Endothelial cell of umbilical vein (primary cell): ENCODE results near the gene HDAC5. TPM values are rescaled to one million over a fixed set of nuclear protein-coding genes. Genes with fewer than 3 reads are reported as not detected.

ENCODE experiments used
- BruUV-seq: library from RNA; stranded (reverse); fragments of 400-500 nt; replicated peaks from 2 replicates; lab custom pipeline; 2021; lab: Mats Ljungman, UMichigan
- CTCF ChIA-PET: fragments of 300-600, 350-600 bp; sonication (Branson Sonifier 250); formaldehyde crosslinking; loops from one replicate; lab custom pipeline; 2021; ENCODE audit warnings: antibody characterized with exemption, inconsistent platforms; lab: Charles Lee
- POLR2A ChIA-PET: fragments of 300-600, 350-600 bp; sonication (Branson Sonifier 250); formaldehyde crosslinking; loops from one replicate; lab custom pipeline; 2021; ENCODE audit warnings: antibody characterized with exemption, inconsistent platforms; lab: Charles Lee
- DNase-seq: peaks from one replicate; pipeline ENCODE4 v3.0.0-alpha.2; 2011; ENCODE audit warnings: low read depth, low spot score
- FAIRE-seq: peaks from 2 replicates; lab custom pipeline; 2011; peaks lifted over from hg19 to GRCh38; lab: Jason Lieb, UNC
- H2AFZ ChIP-seq: 2 replicates; pipeline ENCODE4 v1.6.0; 2012; ENCODE audit warnings: low read depth, low read length, control low read depth, inconsistent platforms
- H3K27ac ChIP-seq: 2 replicates; pipeline ENCODE4 v1.5.1; 2011; ENCODE audit warnings: low read depth, mild to moderate bottlenecking, control low read depth, low read length, moderate library complexity; ENCODE audit not compliant: insufficient read depth
- H3K27me3 ChIP-seq, 2 experiments: 2 replicates each; pipeline versions ENCODE4 v1.6.0 to v1.6.1; 2011; ENCODE audit warnings: low read length in 2 of 2, mixed read lengths in 1 of 2; ENCODE audit not compliant: control insufficient read depth in 2 of 2, insufficient read depth in 2 of 2
- H3K36me3 ChIP-seq, 2 experiments: 2 replicates in 1 of 2; 3 replicates in 1 of 2; pipeline ENCODE4 v1.5.1; 2011; ENCODE audit warnings: low read length in 2 of 2, mild to moderate bottlenecking in 1 of 2, moderate library complexity in 1 of 2; ENCODE audit not compliant: control insufficient read depth in 2 of 2, insufficient read depth in 2 of 2; ENCODE audit errors: extremely low read depth in 1 of 2
- H3K4me1 ChIP-seq: 3 replicates; pipeline ENCODE4 v1.5.1; 2011; ENCODE audit warnings: mild to moderate bottlenecking, low read length; ENCODE audit not compliant: control insufficient read depth, insufficient read depth; ENCODE audit errors: extremely low read depth
- H3K4me2 ChIP-seq: 2 replicates; pipeline ENCODE4 v1.6.1; 2011; ENCODE audit warnings: low read length, control low read depth, mixed read lengths; ENCODE audit not compliant: insufficient read depth
- H3K4me3 ChIP-seq, 3 experiments: fragments of 200-600 bp in 1 of 3; sonication (generic), shearing (Covaris generic) in 1 of 3; replicated peaks in 1 of 3; 2 replicates each; pipeline ENCODE4 v1.5.1; 2011 to 2016; ENCODE audit warnings: control low read depth in 3 of 3, low read length in 3 of 3, mild to moderate bottlenecking in 2 of 3, inconsistent platforms in 1 of 3, low read depth in 1 of 3, moderate library complexity in 1 of 3; ENCODE audit not compliant: insufficient read depth in 1 of 3
- H3K79me2 ChIP-seq: 2 replicates; pipeline ENCODE4 v1.6.0; 2012; ENCODE audit warnings: low read length, inconsistent platforms; ENCODE audit not compliant: control insufficient read depth, insufficient read depth
- H3K9ac ChIP-seq: replicated peaks from 2 replicates; pipeline ENCODE3; 2011; ENCODE audit warnings: low read length, control low read depth; ENCODE audit not compliant: insufficient read depth; ENCODE audit errors: extremely low read depth
- H3K9me1 ChIP-seq: replicated peaks from 3 replicates; pipeline ENCODE4 v1.6.0; 2011; ENCODE audit warnings: mild to moderate bottlenecking, low read length; ENCODE audit not compliant: control insufficient read depth, insufficient read depth; ENCODE audit errors: extremely low read depth
- H3K9me3 ChIP-seq: replicated peaks from 2 replicates; pipeline ENCODE4 v1.5.1; 2012; ENCODE audit warnings: low read length, inconsistent platforms; ENCODE audit not compliant: control insufficient read depth, insufficient read depth
- H4K20me1 ChIP-seq: replicated peaks from 2 replicates; pipeline ENCODE3; 2011; ENCODE audit warnings: mild to moderate bottlenecking, low read length; ENCODE audit not compliant: control insufficient read depth, insufficient read depth; ENCODE audit errors: extremely low read depth
- EZH2 ChIP-seq: IDR thresholded peaks from 2 replicates; pipeline ENCODE4 v1.6.1; 2012; ENCODE audit warnings: borderline replicate concordance, low read depth, mild to moderate bottlenecking, moderate library complexity, low read length, inconsistent platforms; ENCODE audit not compliant: severe bottlenecking
- FOS ChIP-seq: IDR thresholded peaks from 2 replicates; pipeline ENCODE4 v1.6.1; 2011; ENCODE audit warnings: mild to moderate bottlenecking, low read length, moderate library complexity, borderline replicate concordance; ENCODE audit not compliant: insufficient read depth
- GATA2 ChIP-seq: IDR thresholded peaks from 2 replicates; pipeline ENCODE4 v1.7.0; 2011; ENCODE audit warnings: low read depth, mild to moderate bottlenecking, moderate library complexity, mixed read lengths, low read length; ENCODE audit not compliant: insufficient read length, insufficient read depth
- JUN ChIP-seq: IDR thresholded peaks from 2 replicates; pipeline ENCODE4 v1.6.1; 2011; ENCODE audit warnings: borderline replicate concordance, low read depth; ENCODE audit not compliant: insufficient read length, insufficient read depth
- MYC ChIP-seq: IDR thresholded peaks from one replicate; pipeline ENCODE4 v1.6.1; 2011; ENCODE audit warnings: mild to moderate bottlenecking, low read depth, low read length
- POLR2A ChIP-seq: IDR thresholded peaks from 2 replicates; pipeline ENCODE4 v1.6.1; 2012; ENCODE audit warnings: low read depth, mild to moderate bottlenecking, control low read depth, low read length
- POLR2AphosphoS5 ChIP-seq: IDR thresholded peaks from 2 replicates; pipeline ENCODE4 v1.6.1; 2012; ENCODE audit warnings: low read depth, mild to moderate bottlenecking, control low read depth, low read length, moderate library complexity; ENCODE audit not compliant: insufficient read depth
- dilution Hi-C: fragments of 300-500 bp; cut with MboI; formaldehyde crosslinking; loops from one replicate; pipeline ENCODE4 v1.15.0; 2019; ENCODE audit warnings: low sequenced_read_pairs; ENCODE audit not compliant: extremely low pct_ligation_motif_present
- intact Hi-C: fragments of 100-400 bp; cut with micrococcal nuclease; formaldehyde crosslinking; loops from one replicate; pipeline ENCODE4 v1.10.0; 2022
- polyA plus RNA-seq, 4 experiments: library from polyadenylated mRNA; depleted of rRNA in 3 of 4; stranded (reverse) in 3 of 4; unstranded in 1 of 4; fragments of >200 nt; gene quantifications; 2 replicates each; pipeline versions ENCODE4 v1.2.1 to v1.2.3, GENCODE V29; 2011 to 2012; ENCODE audit warnings: missing spikeins in 1 of 4
- total RNA-seq: library from RNA; stranded (reverse); gene quantifications from 2 replicates; pipeline ENCODE4 v1.2.3, GENCODE V29; 2021
- TF ChIP-seq, protein P1 (sequence below): IDR thresholded peaks from 2 replicates; pipeline ENCODE4 v1.6.1; 2011; ENCODE audit not compliant: insufficient read depth, insufficient read length
- TF ChIP-seq, protein P2 (sequence below), 2 donors: IDR thresholded peaks; 1 replicate in 1 of 2; 2 replicates in 1 of 2; pipeline ENCODE4 v1.5.1; 2011; ENCODE audit warnings: low read length in 2 of 2, mild to moderate bottlenecking in 2 of 2, moderate library complexity in 2 of 2, control low read depth in 1 of 2, inconsistent platforms in 1 of 2, low read depth in 1 of 2; ENCODE audit not compliant: insufficient read depth in 1 of 2; ENCODE audit errors: extremely low read depth in 1 of 2

Gene HDAC5
- total and polyA plus RNA-seq, 2 donors (not counting 3 experiments of a cell fraction or from before 2014, with no cell fraction given) = 35.4 to 40.4 TPM

DNA sequence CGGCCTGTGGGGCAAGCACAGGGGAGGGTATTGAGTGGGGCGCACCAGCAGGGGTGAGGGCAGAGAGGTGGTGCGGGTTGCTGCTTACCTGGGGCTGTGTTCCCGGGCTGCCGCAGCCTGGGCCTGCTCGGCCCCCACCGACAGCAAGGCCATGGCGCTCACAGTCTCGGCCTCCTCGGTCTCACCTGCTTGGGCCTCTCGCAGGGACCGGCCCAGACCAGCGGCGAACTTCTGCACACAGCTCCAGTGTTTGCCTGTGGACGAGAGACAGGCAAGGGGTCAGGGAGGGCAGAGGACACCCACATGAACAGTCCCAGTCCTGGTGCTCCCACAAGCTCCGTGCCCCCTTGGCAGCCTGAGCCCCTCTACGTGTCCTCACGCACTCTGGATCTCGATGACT, 45.0 kb downstream of the HDAC5 start:
- H3K27me3 ChIP-seq = no peaks in the 10 kb centered on the region
- ChIA-PET CTCF (interaction anchor here (1.1 to 1.7 kb wide), 2 partner anchors 9 to 37 kb away, joined by 3 to 6 read pairs; no protein-coding TSS in a partner anchor), POLR2A (no interaction called here)
- no peaks in the 10 kb centered on the region for H3K4me1 ChIP-seq
- H4K20me1 ChIP-seq = no peaks in the 10 kb centered on the region
- no peaks in the 10 kb centered on the region for H3K79me2 ChIP-seq
- H2AFZ ChIP-seq = no peak overlapping the region
- dilution Hi-C loops (no loop called here), intact Hi-C loops (no loop called here)
- H3K27ac ChIP-seq = no peak overlapping the region
- H3K4me2 ChIP-seq = no peak overlapping the region
- no peak for TF ChIP-seq MYC
- TF ChIP-seq GATA2 = no peak
- TF ChIP-seq, protein P1, sequence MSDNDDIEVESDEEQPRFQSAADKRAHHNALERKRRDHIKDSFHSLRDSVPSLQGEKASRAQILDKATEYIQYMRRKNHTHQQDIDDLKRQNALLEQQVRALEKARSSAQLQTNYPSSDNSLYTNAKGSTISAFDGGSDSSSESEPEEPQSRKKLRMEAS = no peak
- TF ChIP-seq, protein P2, sequence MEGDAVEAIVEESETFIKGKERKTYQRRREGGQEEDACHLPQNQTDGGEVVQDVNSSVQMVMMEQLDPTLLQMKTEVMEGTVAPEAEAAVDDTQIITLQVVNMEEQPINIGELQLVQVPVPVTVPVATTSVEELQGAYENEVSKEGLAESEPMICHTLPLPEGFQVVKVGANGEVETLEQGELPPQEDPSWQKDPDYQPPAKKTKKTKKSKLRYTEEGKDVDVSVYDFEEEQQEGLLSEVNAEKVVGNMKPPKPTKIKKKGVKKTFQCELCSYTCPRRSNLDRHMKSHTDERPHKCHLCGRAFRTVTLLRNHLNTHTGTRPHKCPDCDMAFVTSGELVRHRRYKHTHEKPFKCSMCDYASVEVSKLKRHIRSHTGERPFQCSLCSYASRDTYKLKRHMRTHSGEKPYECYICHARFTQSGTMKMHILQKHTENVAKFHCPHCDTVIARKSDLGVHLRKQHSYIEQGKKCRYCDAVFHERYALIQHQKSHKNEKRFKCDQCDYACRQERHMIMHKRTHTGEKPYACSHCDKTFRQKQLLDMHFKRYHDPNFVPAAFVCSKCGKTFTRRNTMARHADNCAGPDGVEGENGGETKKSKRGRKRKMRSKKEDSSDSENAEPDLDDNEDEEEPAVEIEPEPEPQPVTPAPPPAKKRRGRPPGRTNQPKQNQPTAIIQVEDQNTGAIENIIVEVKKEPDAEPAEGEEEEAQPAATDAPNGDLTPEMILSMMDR (IDR thresholded peaks at IDR 0.05; ENCODE audit: extremely low read depth in 1 of 2, insufficient read depth in 1 of 2, low read depth in 1 of 2, low read length in 2 of 2) = no peak
- TF ChIP-seq JUN = no peak
- no peak for TF ChIP-seq FOS
- no peak for TF ChIP-seq EZH2
- no peak for TF ChIP-seq POLR2AphosphoS5
- TF ChIP-seq POLR2A = no peak
- H3K9me3 ChIP-seq = no peaks in the 10 kb centered on the region
- FAIRE-seq = no peak
- no TSS peak for BruUV-seq
- H3K9me1 ChIP-seq = no peaks in the 10 kb centered on the region
- H3K4me3 ChIP-seq = no peak overlapping the region
- no peak overlapping the region for H3K9ac ChIP-seq
- H3K36me3 ChIP-seq = peaks cover 4 to 43% of the 10 kb centered on the region in 2 experiments
- no peak for DNase-seq
